Neural progenitor cell (in vitro differentiated cells): ENCODE measurements around the gene STK24. TPM values are rescaled to one million over a fixed set of nuclear protein-coding genes. Genes with fewer than 3 reads are reported as not detected.

Experiments
- DNase-seq: peaks from one replicate; pipeline ENCODE4 v3.0.0-alpha.2; 2016; ENCODE audit warnings: low spot score
- H2AFZ ChIP-seq: fragments of 200-600 bp; sonication (generic); replicated peaks from 2 replicates; pipeline ENCODE4 v1.6.1; 2016; ENCODE audit warnings: antibody characterized with exemption
- H3F3A ChIP-seq: fragments of 200-600 bp; sonication (generic); 2 replicates; pipeline ENCODE4 v1.6.1; 2016; ENCODE audit warnings: antibody characterized with exemption, low read depth
- H3K27ac ChIP-seq: fragments of 200-600 bp; sonication (generic); 2 replicates; pipeline ENCODE4 v1.5.1; 2016; ENCODE audit warnings: mild to moderate bottlenecking
- H3K27me3 ChIP-seq: fragments of 200-600 bp; sonication (generic); 2 replicates; pipeline ENCODE4 v1.6.1; 2016; ENCODE audit warnings: mild to moderate bottlenecking, moderate library complexity
- H3K36me3 ChIP-seq: fragments of 200-600 bp; sonication (generic); 2 replicates; pipeline ENCODE4 v1.5.1; 2016
- H3K4me1 ChIP-seq: fragments of 200-600 bp; sonication (generic); 2 replicates; pipeline ENCODE4 v1.6.1; 2016; ENCODE audit warnings: mixed run types
- H3K4me2 ChIP-seq: fragments of 200-600 bp; sonication (generic); 2 replicates; pipeline ENCODE4 v1.6.1; 2016
- H3K4me3 ChIP-seq: fragments of 200-600 bp; sonication (generic); 2 replicates; pipeline ENCODE4 v1.5.1; 2016
- H3K79me2 ChIP-seq: fragments of 200-600 bp; sonication (generic); 2 replicates; pipeline ENCODE4 v1.6.1; 2016; ENCODE audit warnings: low read depth
- H3K9ac ChIP-seq: fragments of 200-600 bp; sonication (generic); 2 replicates; pipeline ENCODE4 v1.6.1; 2016
- H3K9me3 ChIP-seq: fragments of 200-600 bp; sonication (generic); 2 replicates; pipeline ENCODE4 v1.5.1; 2016; ENCODE audit warnings: low read depth
- H4K20me1 ChIP-seq: fragments of 200-600 bp; sonication (generic); 2 replicates; pipeline ENCODE4 v1.6.1; 2016; ENCODE audit warnings: low read depth
- H3K27ac Mint-ChIP-seq: 3 replicates; pipeline ENCODE4 v1.8.0; 2021; ENCODE audit warnings: mixed read lengths
- H3K27me3 Mint-ChIP-seq: 2 replicates; pipeline ENCODE4 v1.8.0; 2022; ENCODE audit warnings: low read depth, mild to moderate bottlenecking, inconsistent platforms, moderate library complexity, mixed read lengths; ENCODE audit not compliant: insufficient read depth
- H3K36me3 Mint-ChIP-seq: 3 replicates; pipeline ENCODE4 v1.8.0; 2021; ENCODE audit warnings: mixed read lengths
- H3K4me1 Mint-ChIP-seq: 3 replicates; pipeline ENCODE4 v1.8.0; 2021; ENCODE audit warnings: mixed read lengths
- H3K4me3 Mint-ChIP-seq: 3 replicates; pipeline ENCODE4 v1.8.0; 2021; ENCODE audit warnings: mild to moderate bottlenecking, moderate library complexity, mixed read lengths
- H3K9me3 Mint-ChIP-seq: 3 replicates; pipeline ENCODE4 v1.8.0; 2020; ENCODE audit warnings: mixed read lengths
- CTCF ChIP-seq: fragments of 200-600 bp; sonication (generic); IDR thresholded peaks from 2 replicates; pipeline ENCODE4 v1.5.1; 2017; ENCODE audit warnings: antibody characterized with exemption, mild to moderate bottlenecking
- EZH2 ChIP-seq: fragments of 200-600 bp; sonication (generic); IDR thresholded peaks from 2 replicates; pipeline ENCODE4 v1.6.1; 2017; ENCODE audit warnings: antibody characterized with exemption, mild to moderate bottlenecking, moderate library complexity
- EZH2phosphoT487 ChIP-seq: fragments of 200-600 bp; sonication (generic); IDR thresholded peaks from 2 replicates; pipeline ENCODE4 v1.6.1; 2017; ENCODE audit warnings: antibody characterized with exemption
- total RNA-seq: library from RNA; depleted of rRNA; stranded (reverse); fragments of >200 nt; gene quantifications from 2 replicates; pipeline ENCODE4 v1.2.3, GENCODE V29; 2015; ENCODE audit warnings: low replicate concordance

Gene STK24
- total RNA-seq, 1 donor from 2014 or later = 330 TPM

GRCh38 chr13:98435376-98435775 lies 141.5 kb downstream of the STK24 start:
- Histone ChIP-seq H4K20me1 (no peaks in the 10 kb centered on the region), H2AFZ (no peak overlapping the region), H3K4me2 (no peak overlapping the region), H3K79me2 (no peaks in the 10 kb centered on the region), H3K9me3 (no peaks in the 10 kb centered on the region), H3K36me3 (no peaks in the 10 kb centered on the region), H3K4me1 (no peaks in the 10 kb centered on the region), H3K27ac (no peak overlapping the region), H3K9ac (no peak overlapping the region), H3K27me3 (no peaks in the 10 kb centered on the region), H3K4me3 (no peak overlapping the region), H3F3A (no peaks in the 10 kb centered on the region)
- Mint-ChIP-seq H3K27ac (no peak overlapping the region), H3K4me3 (no peak overlapping the region), H3K4me1 (no peaks in the 10 kb centered on the region), H3K27me3 (peaks cover 3% of the 10 kb centered on the region), H3K9me3 (no peaks in the 10 kb centered on the region), H3K36me3 (peaks cover 19% of the 10 kb centered on the region)
- no peak for DNase-seq
- TF ChIP-seq EZH2phosphoT487 (no peak), EZH2 (no peak), CTCF (no peak)

DNA sequence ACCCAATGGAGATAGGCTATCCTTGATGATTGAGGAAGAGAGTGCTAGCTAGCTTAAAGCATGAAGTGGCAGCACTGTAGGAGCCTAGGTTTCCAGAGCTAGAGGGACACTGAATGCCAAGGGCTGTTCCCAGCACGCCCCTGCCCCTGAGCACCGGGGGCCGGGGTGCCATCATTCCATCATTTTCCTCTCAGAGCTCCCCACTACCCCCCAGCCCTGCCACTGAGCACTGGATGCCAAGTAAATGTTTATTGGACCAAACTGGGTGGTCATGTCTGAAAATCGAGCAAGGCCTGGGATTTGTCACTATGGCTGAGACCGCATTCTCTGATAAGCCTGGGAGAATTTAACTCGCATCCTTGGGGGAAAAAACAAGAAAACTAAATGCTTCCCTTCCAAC lies 142.8 kb downstream of the STK24 start:
- no peaks in the 10 kb centered on the region for H3K4me1 Mint-ChIP-seq
- peaks cover 3% of the 10 kb centered on the region for H3K27me3 Mint-ChIP-seq
- no peak overlapping the region for H3K27ac Mint-ChIP-seq

DNA sequence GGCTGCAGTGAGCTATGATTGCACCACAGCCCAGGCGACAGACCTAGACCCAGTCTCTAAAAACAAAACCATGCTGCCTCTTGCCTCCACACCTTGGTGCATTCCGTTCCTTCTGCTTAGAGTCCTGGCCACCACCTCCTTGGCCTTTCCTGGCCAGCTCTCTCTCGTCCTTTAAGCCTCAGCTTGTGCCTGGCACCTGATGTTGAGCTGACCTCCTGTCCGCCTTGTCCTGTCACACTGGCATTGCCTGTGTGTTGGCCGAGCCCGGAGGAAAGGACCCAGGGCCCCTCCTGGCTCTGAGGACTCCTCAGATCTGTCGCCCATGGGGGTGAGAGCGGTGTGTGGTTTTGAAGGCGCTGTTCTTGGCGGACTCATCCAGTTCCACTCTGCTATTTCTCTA lies 143.3 kb downstream of the STK24 start:
- H3K9ac ChIP-seq = no peak overlapping the region
- H4K20me1 ChIP-seq = no peaks in the 10 kb centered on the region
- no peak for DNase-seq
- no peaks in the 10 kb centered on the region for H3K9me3 ChIP-seq
- H3K4me3 ChIP-seq = no peak overlapping the region
- H3K79me2 ChIP-seq = no peaks in the 10 kb centered on the region
- no peaks in the 10 kb centered on the region for H3K27me3 ChIP-seq
- H3K4me2 ChIP-seq = no peak overlapping the region
- Mint-ChIP-seq H3K27me3 (peaks cover 5% of the 10 kb centered on the region), H3K4me1 (no peaks in the 10 kb centered on the region), H3K4me3 (no peak overlapping the region), H3K27ac (no peak overlapping the region), H3K9me3 (no peaks in the 10 kb centered on the region), H3K36me3 (peaks cover 17% of the 10 kb centered on the region)
- TF ChIP-seq EZH2 (no peak), EZH2phosphoT487 (no peak), CTCF (no peak)
- H2AFZ ChIP-seq = no peak overlapping the region
- H3F3A ChIP-seq = no peaks in the 10 kb centered on the region
- no peaks in the 10 kb centered on the region for H3K36me3 ChIP-seq
- H3K27ac ChIP-seq = no peak overlapping the region
- H3K4me1 ChIP-seq = no peaks in the 10 kb centered on the region

More for the DNA sequence above, 142.8 kb downstream of the STK24 start:
- no peaks in the 10 kb centered on the region for H3F3A ChIP-seq
- H3K27me3 ChIP-seq = no peaks in the 10 kb centered on the region
- H3K4me1 ChIP-seq = no peaks in the 10 kb centered on the region
- no peaks in the 10 kb centered on the region for H3K9me3 Mint-ChIP-seq
- no peak for DNase-seq
- no peak overlapping the region for H3K9ac ChIP-seq
- no peak overlapping the region for H3K4me2 ChIP-seq
- no peaks in the 10 kb centered on the region for H3K9me3 ChIP-seq
- no peak overlapping the region for H2AFZ ChIP-seq
- H3K27ac ChIP-seq = no peak overlapping the region
- H3K4me3 Mint-ChIP-seq = no peak overlapping the region
- H3K4me3 ChIP-seq = no peak overlapping the region
- H3K36me3 ChIP-seq = no peaks in the 10 kb centered on the region
- H3K36me3 Mint-ChIP-seq = peaks cover 17% of the 10 kb centered on the region
- no peaks in the 10 kb centered on the region for H4K20me1 ChIP-seq
- H3K79me2 ChIP-seq = no peaks in the 10 kb centered on the region
- no peak for TF ChIP-seq EZH2
- TF ChIP-seq EZH2phosphoT487 = no peak
- TF ChIP-seq CTCF = no peak
